T-cell (primary cell): ENCODE measurements around the gene CAMK4. TPM values are rescaled to one million over a fixed set of nuclear protein-coding genes. Genes with fewer than 3 reads are reported as not detected.

Experiments used
- ATAC-seq, 4 experiments: fragments of 200-7000 bp in 3 of 4; fragments of 150-1000 bp in 1 of 4; cut with Tn5 transposase; replicated peaks in 1 of 4; 1 replicate in 3 of 4; 2 replicates in 1 of 4; pipeline ENCODE4 v1.10.0; 2021; ENCODE audit warnings: moderate library complexity in 3 of 4, mild to moderate bottlenecking in 2 of 4, moderate number of reproducible peaks in 1 of 4
- CTCF ChIA-PET, 2 donors: fragments of 300-600 bp; sonication (Branson Sonifier 250); formaldehyde crosslinking; loops; one replicate each; lab custom pipeline; 2022; ENCODE audit warnings: antibody characterized with exemption in 2 of 2; lab: Charles Lee
- POLR2A ChIA-PET, 2 donors: fragments of 300-600 bp; sonication (Branson Sonifier 250); formaldehyde crosslinking; loops; one replicate each; lab custom pipeline; 2022; ENCODE audit warnings: antibody characterized with exemption in 2 of 2; lab: Charles Lee
- DNase-seq, 35 experiments: peaks; one replicate each; pipeline versions ENCODE4 v3.0.0 to v3.0.0-alpha.2; 2013 to 2023
- H3K27ac ChIP-seq: one replicate; pipeline ENCODE4 v1.5.1; 2013; ENCODE audit warnings: low read length
- H3K27me3 ChIP-seq, 2 experiments: replicated peaks in 1 of 2; 1 replicate in 1 of 2; 2 replicates in 1 of 2; pipeline versions ENCODE4 v1.6.1 to v1.7.0; 2013; ENCODE audit warnings: low read length in 1 of 2, mixed read lengths in 1 of 2; ENCODE audit not compliant: control insufficient read depth in 2 of 2, insufficient read depth in 2 of 2; ENCODE audit errors: extremely low read depth in 1 of 2
- H3K36me3 ChIP-seq, 2 donors: 1 replicate in 1 of 2; 2 replicates in 1 of 2; pipeline versions ENCODE4 v1.6.1 to v1.7.0; 2013; ENCODE audit warnings: low read length in 1 of 2; ENCODE audit not compliant: control insufficient read depth in 2 of 2, insufficient read depth in 1 of 2; ENCODE audit errors: extremely low read depth in 1 of 2
- H3K4me1 ChIP-seq, 2 experiments: 1 replicate in 1 of 2; 2 replicates in 1 of 2; pipeline versions ENCODE4 v1.6.1 to v1.7.0; 2013; ENCODE audit warnings: low read length in 2 of 2, mixed read lengths in 1 of 2; ENCODE audit not compliant: insufficient read depth in 2 of 2, control insufficient read depth in 1 of 2; ENCODE audit errors: extremely low read depth in 1 of 2
- H3K4me3 ChIP-seq, 2 donors: 1 replicate in 1 of 2; 2 replicates in 1 of 2; pipeline versions ENCODE4 v1.5.1 to v1.7.0; 2013; ENCODE audit warnings: mild to moderate bottlenecking in 2 of 2, low read length in 1 of 2, moderate library complexity in 1 of 2; ENCODE audit not compliant: control insufficient read depth in 1 of 2; ENCODE audit errors: extremely low read depth in 1 of 2
- H3K9me3 ChIP-seq: 2 replicates; pipeline ENCODE4 v1.7.0; 2013
- H3K27ac Mint-ChIP-seq, 2 donors: one replicate each; pipeline ENCODE4 v1.8.0; 2020 to 2021; ENCODE audit warnings: mild to moderate bottlenecking in 2 of 2, mixed read lengths in 2 of 2
- H3K27me3 Mint-ChIP-seq, 2 donors: one replicate each; pipeline ENCODE4 v1.8.0; 2021 to 2022; ENCODE audit warnings: mixed read lengths in 2 of 2
- H3K36me3 Mint-ChIP-seq: one replicate; pipeline ENCODE4 v1.8.0; 2021; ENCODE audit warnings: mixed read lengths
- H3K4me1 Mint-ChIP-seq, 3 donors: one replicate each; pipeline ENCODE4 v1.8.0; 2020 to 2022; ENCODE audit warnings: mixed read lengths in 3 of 3, mild to moderate bottlenecking in 1 of 3
- H3K4me3 Mint-ChIP-seq, 3 donors: one replicate each; pipeline ENCODE4 v1.8.0; 2020 to 2022; ENCODE audit warnings: mild to moderate bottlenecking in 3 of 3, mixed read lengths in 3 of 3, moderate library complexity in 3 of 3
- H3K9me3 Mint-ChIP-seq, 3 donors: one replicate each; pipeline ENCODE4 v1.8.0; 2020 to 2022; ENCODE audit warnings: mixed read lengths in 3 of 3
- WGBS: methylation state at CpG from one replicate; pipeline ENCODE4 v1.1.5; 2013; ENCODE audit warnings: missing lambda C conversion rate; ENCODE audit not compliant: insufficient coverage; 5-methylcytosine and 5-hydroxymethylcytosine counted together
- total RNA-seq, 35 experiments: library from RNA in 6 of 35; stranded (reverse) in 6 of 35; fragments of 120-200 nt in 1 of 35; gene quantifications; one replicate each; pipeline versions ENCODE4 v1.2.1 to v1.2.4 and lab custom pipeline; 2013 to 2026

The CAMK4 gene
- total RNA-seq, 5 donors from 2014 or later (not counting 1 experiment from before 2014, with no cell fraction given): 120 to 274 (median 243) TPM

GRCh38 chr5:111469293-111469896 lies 245.2 kb downstream of the CAMK4 start:
- Mint-ChIP-seq H3K36me3 (peaks cover 49% of the 10 kb centered on the region), H3K4me3 (no peak overlapping the region), H3K4me1 (peaks cover 2 to 9% (median 7%) of the 10 kb centered on the region in 3 donors), H3K27me3 (no peaks in the 10 kb centered on the region), H3K27ac (peak overlapping the region; percentile 23 to 66), H3K9me3 (peaks cover 0 to 4% (median 4%) of the 10 kb centered on the region in 3 donors)
- H3K27me3 ChIP-seq: no peaks in the 10 kb centered on the region
- DNase-seq (no peak), ATAC-seq (no peak)
- CTCF ChIA-PET: no interaction called here
- peaks cover 0 to 15% of the 10 kb centered on the region in 2 donors for H3K36me3 ChIP-seq
- no peak overlapping the region for H3K4me3 ChIP-seq
- H3K4me1 ChIP-seq: no peaks in the 10 kb centered on the region
- H3K27ac ChIP-seq: no peak overlapping the region
- POLR2A ChIA-PET: interaction anchor here in 1 of 2 donors (0.9 kb wide), 1 partner anchor 18 kb away, joined by 4 read pairs; no protein-coding TSS in a partner anchor
- 100% methylated on average over 2 of the region's 2 CpGs for WGBS
- H3K9me3 ChIP-seq: no peaks in the 10 kb centered on the region

- no peaks in the 10 kb centered on the region for H3K27me3 ChIP-seq
- 33% methylated on average over 1 of the region's 2 CpGs for WGBS
- Mint-ChIP-seq H3K4me3 (no peak overlapping the region), H3K9me3 (peaks cover 0 to 3% (median 2%) of the 10 kb centered on the region in 3 donors), H3K27ac (peak overlapping the region; percentile 23 to 66), H3K4me1 (peaks cover 2 to 9% (median 7%) of the 10 kb centered on the region in 3 donors), H3K27me3 (no peaks in the 10 kb centered on the region), H3K36me3 (peaks cover 45% of the 10 kb centered on the region)
- DNase-seq (no peak), ATAC-seq (no peak)
- H3K27ac ChIP-seq: no peak overlapping the region
- CTCF ChIA-PET: no interaction called here
- POLR2A ChIA-PET: no interaction called here
- H3K9me3 ChIP-seq: no peaks in the 10 kb centered on the region
- H3K36me3 ChIP-seq: peaks cover 0 to 19% of the 10 kb centered on the region in 2 donors
- H3K4me3 ChIP-seq: no peak overlapping the region
- no peaks in the 10 kb centered on the region for H3K4me1 ChIP-seq
These were observed 245.7 kb downstream of the CAMK4 start for GRCh38 chr5:111469903-111470302.

DNA sequence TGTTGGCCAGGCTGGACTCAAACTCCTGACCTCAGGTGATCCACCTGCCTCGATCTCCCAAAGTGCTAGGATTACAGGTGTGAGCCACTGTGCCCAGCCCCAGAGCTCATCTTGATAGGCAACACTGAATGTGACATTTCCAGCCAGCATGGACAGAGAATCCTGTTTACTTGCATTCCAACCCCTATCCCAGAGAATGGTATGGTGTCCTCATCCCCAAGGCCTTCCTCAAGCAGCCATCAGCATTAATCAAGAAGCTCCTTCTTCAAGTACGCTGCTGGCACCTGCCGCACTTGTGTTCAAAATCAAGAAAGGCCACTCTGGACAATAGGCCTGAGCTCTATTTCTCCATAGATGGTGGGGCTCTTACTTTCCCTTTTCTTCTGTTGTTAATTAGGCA lies 247.9 kb downstream of the CAMK4 start:
- Mint-ChIP-seq H3K27me3 (no peaks in the 10 kb centered on the region), H3K4me1 (peaks cover 0 to 2% (median 2%) of the 10 kb centered on the region in 3 donors), H3K36me3 (peaks cover 36% of the 10 kb centered on the region), H3K9me3 (no peaks in the 10 kb centered on the region), H3K27ac (no peak overlapping the region), H3K4me3 (no peak overlapping the region)
- no peak for ATAC-seq
- no peak overlapping the region for H3K4me3 ChIP-seq
- no peak for DNase-seq
- no peaks in the 10 kb centered on the region for H3K4me1 ChIP-seq
- ChIA-PET POLR2A (interaction anchor here (0.7 to 1.1 kb wide), 2 partner anchors 11 to 39 kb away, joined by 3 to 4 read pairs; no protein-coding TSS in a partner anchor), CTCF (no interaction called here)
- WGBS: 90% methylated on average over 1 of the region's 3 CpGs
- H3K27ac ChIP-seq: no peak overlapping the region
- H3K27me3 ChIP-seq: no peaks in the 10 kb centered on the region
- H3K9me3 ChIP-seq: no peaks in the 10 kb centered on the region
- peaks cover 0 to 22% of the 10 kb centered on the region in 2 donors for H3K36me3 ChIP-seq

DNA sequence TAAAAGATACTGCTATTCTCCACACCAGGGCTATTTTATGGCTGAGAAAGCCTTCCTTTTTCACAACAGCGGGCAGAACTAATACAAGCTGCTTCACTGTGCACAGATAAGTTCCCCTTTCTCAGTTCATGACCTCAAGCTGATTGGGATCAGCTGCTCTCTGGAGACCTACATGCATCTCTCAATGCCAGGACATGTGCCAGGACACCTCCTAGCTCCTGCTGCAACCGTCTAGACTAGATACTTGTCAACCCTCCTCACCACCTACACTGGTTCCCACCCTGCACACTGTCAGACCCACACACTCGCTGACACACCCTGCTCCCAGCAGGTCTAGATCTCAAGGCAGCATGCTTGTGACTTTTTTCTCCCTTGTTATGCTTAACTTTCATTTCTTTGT lies 248.4 kb downstream of the CAMK4 start:
- no peaks in the 10 kb centered on the region for H3K9me3 Mint-ChIP-seq
- H3K4me3 Mint-ChIP-seq: no peak overlapping the region
- H3K27me3 ChIP-seq: no peaks in the 10 kb centered on the region
- peaks cover 0 to 2% (median 2%) of the 10 kb centered on the region in 3 donors for H3K4me1 Mint-ChIP-seq
- CTCF ChIA-PET: no interaction called here
- WGBS: 83% methylated on average over 3 of the region's 3 CpGs
- H3K36me3 ChIP-seq: peaks cover 0 to 22% of the 10 kb centered on the region in 2 donors
- no peak overlapping the region for H3K4me3 ChIP-seq
- ATAC-seq (peak in 2 of 4 experiments; percentile 26 to 35), DNase-seq (no peak)
- H3K27me3 Mint-ChIP-seq: no peaks in the 10 kb centered on the region
- no peaks in the 10 kb centered on the region for H3K4me1 ChIP-seq
- H3K27ac Mint-ChIP-seq: peak overlapping the region; percentile 47 to 73
- peaks cover 39% of the 10 kb centered on the region for H3K36me3 Mint-ChIP-seq
- H3K27ac ChIP-seq: no peak overlapping the region
- POLR2A ChIA-PET: interaction anchor here in 1 of 2 donors (1.1 kb wide), 1 partner anchor 12 kb away, joined by 4 read pairs; no protein-coding TSS in a partner anchor
- H3K9me3 ChIP-seq: no peaks in the 10 kb centered on the region

- no peak overlapping the region for H3K27ac ChIP-seq
- no CpG with 5 or more reads among the region's 1 CpG for WGBS
- H3K4me1 ChIP-seq: no peaks in the 10 kb centered on the region
- ChIA-PET CTCF (interaction anchor here in 1 of 2 donors (0.9 to 1.2 kb wide), 3 partner anchors 31 to 323 kb away, joined by 3 to 5 read pairs (median 3); no protein-coding TSS in a partner anchor), POLR2A (no interaction called here)
- no peaks in the 10 kb centered on the region for H3K9me3 Mint-ChIP-seq
- no peak overlapping the region for H3K4me3 Mint-ChIP-seq
- no peaks in the 10 kb centered on the region for H3K27me3 Mint-ChIP-seq
- H3K27me3 ChIP-seq: no peaks in the 10 kb centered on the region
- ATAC-seq: no peak
- H3K4me1 Mint-ChIP-seq: no peaks in the 10 kb centered on the region
- peaks cover 53% of the 10 kb centered on the region for H3K36me3 Mint-ChIP-seq
- no peak overlapping the region for H3K27ac Mint-ChIP-seq
- H3K36me3 ChIP-seq: peaks cover 18 to 52% of the 10 kb centered on the region in 2 donors
- no peak overlapping the region for H3K4me3 ChIP-seq
- no peak for DNase-seq
- no peaks in the 10 kb centered on the region for H3K9me3 ChIP-seq
These were observed 254.1 kb downstream of the CAMK4 start for GRCh38 chr5:111478266-111478665.

GRCh38 chr5:111478898-111479297 lies 254.7 kb downstream of the CAMK4 start:
- H3K4me3 ChIP-seq: no peak overlapping the region
- DNase-seq (no peak), ATAC-seq (no peak)
- no peaks in the 10 kb centered on the region for H3K4me1 Mint-ChIP-seq
- H3K9me3 ChIP-seq: no peaks in the 10 kb centered on the region
- no peak overlapping the region for H3K27ac ChIP-seq
- H3K4me1 ChIP-seq: no peaks in the 10 kb centered on the region
- no peak overlapping the region for H3K27ac Mint-ChIP-seq
- WGBS: no CpG with 5 or more reads among the region's 2 CpGs
- no peaks in the 10 kb centered on the region for H3K27me3 ChIP-seq
- no peaks in the 10 kb centered on the region for H3K9me3 Mint-ChIP-seq
- ChIA-PET POLR2A (interaction anchor here in 1 of 2 donors (0.5 kb wide), 1 partner anchor 12 kb away, joined by 6 read pairs; no protein-coding TSS in a partner anchor), CTCF (no interaction called here)
- H3K36me3 ChIP-seq: peaks cover 24 to 56% of the 10 kb centered on the region in 2 donors
- peaks cover 59% of the 10 kb centered on the region for H3K36me3 Mint-ChIP-seq
- no peaks in the 10 kb centered on the region for H3K27me3 Mint-ChIP-seq
- H3K4me3 Mint-ChIP-seq: no peak overlapping the region
